Stomach (tissue), 8 donors: Measurements from ENCODE around the gene BTN2A1. TPM values are rescaled to one million over a fixed set of nuclear protein-coding genes. Genes with fewer than 3 reads are reported as not detected.

Experiments used
- polyA plus RNA-seq, 3 donors: library from polyadenylated mRNA; stranded (reverse); fragments of 200-250 nt; gene quantifications; one replicate each; pipeline ENCODE4 v1.2.3, GENCODE V29; 2013
- small RNA-seq, 4 donors: library from RNA; depleted of rRNA; stranded (forward); fragments of <200 nt; gene quantifications; one replicate each; pipeline ENCODE3, GENCODE V24; 2016
- total RNA-seq, 5 donors: library from RNA; depleted of rRNA; stranded (reverse); fragments of >200 nt; gene quantifications; one replicate each; pipeline versions ENCODE4 v1.1.0 to v1.2.3, GENCODE V29; 2014 to 2016
- donor health status: healthy with polysubstance abuse.
- donor health status: Bipolar disorder and iron deficiency.
- donor health status: healthy.

BTN2A1 gene
- total and polyA plus RNA-seq, 8 donors, result 2.9 to 16.9 (median 10.7) TPM

Small RNA genes within 50 kb of the gene (small RNA-seq; reads per million reads assigned to genes)
- gene RNU6-502P, result 0 reads per million in 4 donors

Other genes with a start within 250 kb of the BTN2A1 start
- 10 to 100 TPM in 4 of 5 donors, 1 to 10 TPM in 1; 4.0 to 60.1 (median 14.2) TPM for gene BTN3A2, start 92.8 kb upstream of the BTN2A1 start, total RNA-seq
- 10 to 100 TPM in 2 of 3 donors, 1 to 10 TPM in 1; 9.3 to 17.1 (median 12.5) TPM for gene BTN3A2, start 92.8 kb upstream of the BTN2A1 start, polyA plus RNA-seq
- 10 to 100 TPM in 3 of 5 donors, 1 to 10 TPM in 1, under 1 TPM in 1; 0.29 to 23.3 (median 14.2) TPM for gene BTN2A2, start 74.8 kb upstream of the BTN2A1 start, total RNA-seq
- gene BTN2A2, start 74.8 kb upstream of the BTN2A1 start, polyA plus RNA-seq, result 1 to 10 TPM; 1.3 to 6.0 (median 5.3) TPM
- 10 to 100 TPM in 4 of 5 donors, 1 to 10 TPM in 1; 8.9 to 76.5 (median 23.9) TPM for gene BTN3A1, start 55.7 kb upstream of the BTN2A1 start, total RNA-seq
- 10 to 100 TPM in 1 of 3 donors, 1 to 10 TPM in 2; 3.4 to 11.0 (median 5.2) TPM for gene BTN3A1, start 55.7 kb upstream of the BTN2A1 start, polyA plus RNA-seq
- gene BTN3A3, start 17.5 kb upstream of the BTN2A1 start, total RNA-seq, result 10 to 100 TPM in 3 of 5 donors, 1 to 10 TPM in 2; 7.4 to 77.2 (median 12.5) TPM
- gene BTN3A3, start 17.5 kb upstream of the BTN2A1 start, polyA plus RNA-seq, result 1 to 10 TPM; 2.6 to 7.6 (median 4.3) TPM
- gene BTN1A1, start 42.3 kb downstream of the BTN2A1 start, total RNA-seq, result not detected
- not detected for gene BTN1A1, start 42.3 kb downstream of the BTN2A1 start, polyA plus RNA-seq
- gene HMGN4, start 80.4 kb downstream of the BTN2A1 start, total RNA-seq, result 10 to 100 TPM; 11.3 to 96.0 (median 66.1) TPM
- gene HMGN4, start 80.4 kb downstream of the BTN2A1 start, polyA plus RNA-seq, result 10 to 100 TPM; 22.4 to 46.3 (median 29.2) TPM
- gene ABT1, start 139.0 kb downstream of the BTN2A1 start, total RNA-seq, result 10 to 100 TPM in 3 of 5 donors, 1 to 10 TPM in 1, not detected in 1; 7.2 to 16.9 (median 14.0) TPM
- gene ABT1, start 139.0 kb downstream of the BTN2A1 start, polyA plus RNA-seq, result 10 to 100 TPM; 12.6 to 18.0 (median 15.1) TPM
- 10 to 100 TPM in 3 of 5 donors, 1 to 10 TPM in 2; 4.1 to 23.9 (median 15.2) TPM for gene ZNF322, start 201.8 kb downstream of the BTN2A1 start, total RNA-seq
- 1 to 10 TPM; 4.3 to 7.5 (median 5.7) TPM for gene ZNF322, start 201.8 kb downstream of the BTN2A1 start, polyA plus RNA-seq